ENCODE results near the gene BSG. TPM values are rescaled to one million over a fixed set of nuclear protein-coding genes. Genes with fewer than 3 reads are reported as not detected.

Gene BSG
- total and polyA plus RNA-seq, 9 of the 15 experiments (the other 6 are each of a cell fraction or from before 2014, with no cell fraction given) = 4.6 to 495 (median 187) TPM

GRCh38 chr19:570937-571565, 1.3 kb upstream of the BSG start (continued):
- TF ChIP-seq NR1H2 (CRISPR knock-in tag; IDR thresholded peaks at IDR 0.05) = no peak
- no peak for TF ChIP-seq EWSR1 (IDR thresholded peaks at IDR 0.05; ENCODE audit: borderline replicate concordance, low read depth, partially characterized antibody)
- 0 out of 2 replicates have a peak, but pooled peaks have one; percentile 12 for TF ChIP-seq ZBTB43 (CRISPR knock-in tag; IDR thresholded peaks at IDR 0.05)
- no peak for TF ChIP-seq SRSF7 (optimal IDR thresholded peaks at IDR 0.05; ENCODE audit: low read depth, low read length)
- peak; percentile 43; the same call in 1 of the 2 replicates for TF ChIP-seq BCOR (IDR thresholded peaks at IDR 0.05)
- TF ChIP-seq VEZF1 (CRISPR knock-in tag; IDR thresholded peaks at IDR 0.05) = peak; percentile 42
- TF ChIP-seq SMARCC2 (IDR thresholded peaks at IDR 0.05; ENCODE audit: low read depth) = 0 out of 2 replicates have a peak, but pooled peaks have one; percentile 41
- peak; percentile 26 for TF ChIP-seq PRDM10 (IDR thresholded peaks at IDR 0.05; ENCODE audit: partially characterized antibody)
- TF ChIP-seq HBP1 (CRISPR knock-in tag; IDR thresholded peaks at IDR 0.05) = 0 out of 2 replicates have a peak, but pooled peaks have one; percentile 33
- no peak for TF ChIP-seq PHTF2 (CRISPR knock-in tag; IDR thresholded peaks at IDR 0.05)
- peak; percentile 31; the same call in 1 of the 2 replicates for TF ChIP-seq MAX (CRISPR knock-in tag; IDR thresholded peaks at IDR 0.05)
- no peak for TF ChIP-seq FOXJ3 (CRISPR knock-in tag; IDR thresholded peaks at IDR 0.05)
- peak; percentile 58 for TF ChIP-seq ZNF24 (IDR thresholded peaks at IDR 0.05)
- TF ChIP-seq SPI1 (IDR thresholded peaks at IDR 0.05; ENCODE audit: borderline replicate concordance, low read depth, low read length) = peak; percentile 47; the same call in 1 of the 2 replicates
- TF ChIP-seq NR2F6 (CRISPR knock-in tag; IDR thresholded peaks at IDR 0.05) = no peak
- 0 out of 2 replicates have a peak, but pooled peaks have one; percentile 58 for TF ChIP-seq SUPT5H (IDR thresholded peaks at IDR 0.05)
- no peak for TF ChIP-seq GMEB1 (CRISPR knock-in tag; IDR thresholded peaks at IDR 0.05)
- 0 out of 2 replicates have a peak, but pooled peaks have one; percentile 56 for TF ChIP-seq LCOR (CRISPR knock-in tag; IDR thresholded peaks at IDR 0.05)
